Activated CD8-positive, alpha-beta memory T cell treated with anti-CD3 and anti-CD28 coated beads for 1 hour (primary cell): Measurements from ENCODE around the gene TUBA3D.
"Not testable (repeated sequence)": the region's sequence is repeated elsewhere in the genome, so short reads cannot be mapped to it uniquely, and the experiment has no call there.

Experiments
- DNase-seq, 2 donors: peaks; one replicate each; pipeline ENCODE4 v3.0.0-alpha.2; 2020; ENCODE audit warnings: low read depth in 1 of 2; ENCODE audit errors: extremely low read depth in 1 of 2

TUBA3D gene

GRCh38 chr2:131511969-131512870 is 36.3 kb downstream of the TUBA3D start:
- DNase-seq, result not testable (repeated sequence)

- DNase-seq, result not testable (repeated sequence)
Observed at GRCh38 chr2:131514408-131515166, 38.7 kb downstream of the TUBA3D start.

- DNase-seq, result not testable (repeated sequence)
Observed at GRCh38 chr2:131515235-131515634, 39.3 kb downstream of the TUBA3D start.

- DNase-seq, result no peak
Observed at GRCh38 chr2:131516011-131516410, 40.1 kb downstream of the TUBA3D start.

- not testable (repeated sequence) for DNase-seq
Observed at GRCh38 chr2:131516621-131517020, 40.7 kb downstream of the TUBA3D start.

- DNase-seq, result no peak
Observed at GRCh38 chr2:131517106-131517831, 41.4 kb downstream of the TUBA3D start.

- not testable (repeated sequence) for DNase-seq
Observed at GRCh38 chr2:131517856-131518255, 41.9 kb downstream of the TUBA3D start.

- not testable (repeated sequence) for DNase-seq
Observed at GRCh38 chr2:131518531-131518930, 42.6 kb downstream of the TUBA3D start.

GRCh38 chr2:131519466-131519865 is 43.5 kb downstream of the TUBA3D start:
- DNase-seq, result no peak

- DNase-seq, result not testable (repeated sequence)
Observed at GRCh38 chr2:131519871-131520470, 44.1 kb downstream of the TUBA3D start.

- no peak for DNase-seq
Observed at GRCh38 chr2:131520526-131520925, 44.6 kb downstream of the TUBA3D start.

GRCh38 chr2:131521524-131521923 is 45.6 kb downstream of the TUBA3D start:
- DNase-seq, result not testable (repeated sequence)

GRCh38 chr2:131521961-131522781 is 46.3 kb downstream of the TUBA3D start:
- no peak for DNase-seq

- not testable (repeated sequence) for DNase-seq
Observed at GRCh38 chr2:131525256-131525655, 49.3 kb downstream of the TUBA3D start.

- DNase-seq, result peak; percentile 52 to 72
Observed at GRCh38 chr2:131527131-131528001, 51.4 kb downstream of the TUBA3D start, which contains the start of gene CCDC74A. Gene CCDC74A, plus strand, starts transcription at chr2:131527888. Its CDS starts 83 bp downstream, at chr2:131527971.

- DNase-seq, result not testable (repeated sequence)
Observed at GRCh38 chr2:131528981-131529863, 53.3 kb downstream of the TUBA3D start.

- DNase-seq, result not testable (repeated sequence)
Observed at GRCh38 chr2:131529864-131530445, 54.0 kb downstream of the TUBA3D start.
